HepG2 (cell line): ENCODE results near the gene TMIGD3. TPM values are rescaled to one million over a fixed set of nuclear protein-coding genes. Genes with fewer than 3 reads are reported as not detected.
A peak's percentile ranks its signal among the peaks of the same experiment; 100 is the strongest.

Experiments used
- ADNP ChIP-seq: sonication (generic); formaldehyde crosslinking; IDR thresholded peaks from 2 replicates; pipeline ENCODE4 v1.4.0; 2020; ENCODE audit warnings: missing genetic modification reagents
- AFF4 ChIP-seq: sonication (generic); formaldehyde crosslinking; IDR thresholded peaks from 2 replicates; pipeline ENCODE4 v1.4.0; 2020; ENCODE audit warnings: missing genetic modification reagents
- FOSL2 ChIP-seq: sonication (generic); formaldehyde crosslinking; IDR thresholded peaks from 2 replicates; pipeline ENCODE4 v1.4.0; 2020; ENCODE audit warnings: missing genetic modification reagents
- GTF3A ChIP-seq: sonication (generic); formaldehyde crosslinking; conservative IDR thresholded peaks from 2 replicates; pipeline ENCODE4 v1.4.0; 2020; ENCODE audit warnings: mild to moderate bottlenecking, missing genetic modification reagents
- HBP1 ChIP-seq: IDR thresholded peaks from 2 replicates; pipeline ENCODE4 v1.6.1; 2016; ENCODE audit warnings: low read depth, control low read depth
- IRF9 ChIP-seq: sonication (generic); formaldehyde crosslinking; IDR thresholded peaks from 2 replicates; pipeline ENCODE4 v1.8.0; 2022; ENCODE audit warnings: missing genetic modification reagents, mild to moderate bottlenecking, borderline replicate concordance
- MIER2 ChIP-seq: IDR thresholded peaks from 2 replicates; pipeline ENCODE4 v1.6.1; 2016; ENCODE audit warnings: missing biosample characterization, missing genetic modification reagents
- MNT ChIP-seq: fragments of 450-650 bp; IDR thresholded peaks from 2 replicates; pipeline ENCODE4 v1.6.1; 2016
- RBAK ChIP-seq: sonication (generic); formaldehyde crosslinking; IDR thresholded peaks from 2 replicates; pipeline ENCODE4 v1.5.1; 2020; ENCODE audit warnings: mild to moderate bottlenecking, missing genetic modification reagents
- RORA ChIP-seq: sonication (generic); formaldehyde crosslinking; IDR thresholded peaks from 2 replicates; pipeline ENCODE4 v1.5.0; 2020; ENCODE audit warnings: mild to moderate bottlenecking, missing genetic modification reagents, moderate library complexity
- TOPORS ChIP-seq: sonication (generic); formaldehyde crosslinking; IDR thresholded peaks from 2 replicates; pipeline ENCODE4 v1.8.0; 2023; ENCODE audit warnings: mild to moderate bottlenecking, missing genetic modification reagents
- ZFP82 ChIP-seq: sonication (generic); formaldehyde crosslinking; IDR thresholded peaks from 2 replicates; pipeline ENCODE4 v1.5.1; 2020; ENCODE audit warnings: mild to moderate bottlenecking, missing genetic modification reagents, borderline replicate concordance
- ZFY ChIP-seq: sonication (generic); formaldehyde crosslinking; IDR thresholded peaks from 2 replicates; pipeline ENCODE4 v1.4.0; 2020; ENCODE audit warnings: missing genetic modification reagents
- ZNF12 ChIP-seq: sonication (generic); formaldehyde crosslinking; IDR thresholded peaks from 2 replicates; pipeline ENCODE4 v1.5.0; 2020; ENCODE audit warnings: missing genetic modification reagents
- ZNF121 ChIP-seq: sonication (generic); formaldehyde crosslinking; IDR thresholded peaks from 2 replicates; pipeline ENCODE4 v1.5.0; 2020; ENCODE audit warnings: mild to moderate bottlenecking, missing genetic modification reagents
- ZNF496 ChIP-seq: sonication (generic); formaldehyde crosslinking; IDR thresholded peaks from 2 replicates; pipeline ENCODE4 v1.8.1; 2023; ENCODE audit warnings: mild to moderate bottlenecking, moderate library complexity, missing genetic modification reagents; ENCODE audit not compliant: insufficient replicate concordance
- ZNF563 ChIP-seq: sonication (generic); formaldehyde crosslinking; IDR thresholded peaks from 2 replicates; pipeline ENCODE4 v1.8.0; 2022; ENCODE audit warnings: mild to moderate bottlenecking, moderate library complexity, missing genetic modification reagents
- ZNF614 ChIP-seq: IDR thresholded peaks from 2 replicates; pipeline ENCODE4 v1.6.1; 2018; ENCODE audit warnings: missing biosample characterization, missing genetic modification reagents, inconsistent platforms, borderline replicate concordance
- ZNF678 ChIP-seq: sonication (generic); formaldehyde crosslinking; IDR thresholded peaks from 2 replicates; pipeline ENCODE4 v1.4.0; 2020; ENCODE audit warnings: mild to moderate bottlenecking, missing genetic modification reagents
- ZNF7 ChIP-seq: IDR thresholded peaks from 2 replicates; pipeline ENCODE4 v1.6.1; 2016; ENCODE audit warnings: missing biosample characterization, missing genetic modification reagents
- ZNF75D ChIP-seq: sonication (generic); formaldehyde crosslinking; IDR thresholded peaks from 2 replicates; pipeline ENCODE4 v1.8.1; 2023; ENCODE audit warnings: missing genetic modification reagents, mild to moderate bottlenecking, borderline replicate concordance
- polyA plus RNA-seq, 8 experiments: library from polyadenylated mRNA; depleted of rRNA in 3 of 8; stranded (reverse) in 7 of 8; unstranded in 1 of 8; fragments of >200 nt; fragmentation: Illumina TruSeq in 4 of 8; extraction: Trizol in 4 of 8; gene quantifications; 2 replicates each; pipeline versions ENCODE4 v1.2.1 to v1.2.3, GENCODE V29; 2011 to 2016; ENCODE audit warnings: low read depth in 4 of 8, missing spikeins in 1 of 8, mixed read lengths in 1 of 8; ENCODE audit not compliant: insufficient read depth in 1 of 8
- total RNA-seq, 5 experiments: library from RNA; depleted of rRNA; stranded (reverse); fragments of >200 nt; fragmentation: Illumina TruSeq; extraction: Trizol; gene quantifications; 2 replicates each; pipeline ENCODE4 v1.2.3, GENCODE V29; 2016; ENCODE audit warnings: low read depth in 1 of 5

TMIGD3 gene
- total and polyA plus RNA-seq, 2 of the 13 experiments (the other 11 are each of a cell fraction or from before 2014, with no cell fraction given): not detected

GRCh38 chr1:111448918-111449702 lies 54.3 kb downstream of the TMIGD3 start, which contains the start of the genes ATP5PB and WDR77 (continued):
- no peak for TF ChIP-seq GTF3A (CRISPR knock-in tag)
- no peak; the same call in 1 of the 2 replicates for TF ChIP-seq FOSL2 (CRISPR knock-in tag)
- TF ChIP-seq ZNF121 (CRISPR knock-in tag): no peak
- TF ChIP-seq ZNF12 (CRISPR knock-in tag): no peak
- TF ChIP-seq ZFY (CRISPR knock-in tag): peak; percentile 69
- TF ChIP-seq ZNF614 (CRISPR knock-in tag): no peak
- no peak for TF ChIP-seq RBAK (CRISPR knock-in tag)
- TF ChIP-seq ZNF563: peak; percentile 45; the same call in 1 of the 2 replicates
- TF ChIP-seq ZFP82 (CRISPR knock-in tag): no peak
- TF ChIP-seq ZNF75D (CRISPR knock-in tag): no peak
- TF ChIP-seq MNT: peak; percentile 70
- no peak for TF ChIP-seq AFF4
- TF ChIP-seq ZNF7 (CRISPR knock-in tag): no peak
- no peak for TF ChIP-seq ADNP (CRISPR knock-in tag)
- no peak for TF ChIP-seq HBP1 (CRISPR knock-in tag)
- no peak for TF ChIP-seq ZNF678 (CRISPR knock-in tag)
- no peak for TF ChIP-seq RORA (CRISPR knock-in tag)
- TF ChIP-seq TOPORS (CRISPR knock-in tag): no peak
- TF ChIP-seq MIER2 (CRISPR knock-in tag): no peak
- TF ChIP-seq IRF9 (CRISPR knock-in tag): no peak
- TF ChIP-seq ZNF496 (CRISPR knock-in tag): no peak
